Colonic mucosa (tissue), 4 donors: Measurements from ENCODE around the gene MCAT. TPM values are rescaled to one million over a fixed set of nuclear protein-coding genes. Genes with fewer than 3 reads are reported as not detected.

Experiments used
- DNase-seq: peaks from one replicate; pipeline ENCODE4 v3.0.0-alpha.2; 2020
- H3K27ac ChIP-seq: fragments of 200-600 bp; one replicate; pipeline ENCODE4 v1.8.0; 2021
- H3K27me3 ChIP-seq: fragments of 200-600 bp; one replicate; pipeline ENCODE4 v1.8.0; 2021
- H3K36me3 ChIP-seq: fragments of 200-600 bp; one replicate; pipeline ENCODE4 v1.8.0; 2021
- H3K4me1 ChIP-seq: fragments of 200-600 bp; one replicate; pipeline ENCODE4 v1.8.0; 2021; ENCODE audit warnings: mild to moderate bottlenecking
- H3K4me3 ChIP-seq: fragments of 200-600 bp; one replicate; pipeline ENCODE4 v1.8.0; 2021
- H3K9ac ChIP-seq, 2 donors: one replicate each; pipeline ENCODE4 v1.7.0; 2013; ENCODE audit warnings: control low read depth in 2 of 2, low read depth in 2 of 2, low read length in 2 of 2
- H3K9me3 ChIP-seq: fragments of 200-600 bp; one replicate; pipeline ENCODE4 v1.8.0; 2021
- intact Hi-C: fragments of 100-400 bp; cut with DNase I; formaldehyde crosslinking; loops from one replicate; pipeline ENCODE4 v1.14.1; 2022
- total RNA-seq, 2 donors: library from RNA; stranded (reverse); fragmentation: NEBNext Ultra II Directional in 1 of 2; extraction: Animal tissue kit (Norgen Biotek cat#: 25700) in 1 of 2; gene quantifications; one replicate each; pipeline ENCODE4 v1.2.1, GENCODE V29; 2021
- TF ChIP-seq, protein P1 (sequence below): fragments of 200-600 bp; IDR thresholded peaks from one replicate; pipeline ENCODE4 v1.8.0; 2022; ENCODE audit warnings: antibody characterized with exemption, mild to moderate bottlenecking
- donor health status: healthy.
- donor health status: DM: no; HTN: no; CAD: no.
- donor health status: DM: no; HTN: no; CAD: no.

MCAT gene
- total RNA-seq, 2 donors from 2014 or later, result 17.9 to 35.1 TPM

DNA sequence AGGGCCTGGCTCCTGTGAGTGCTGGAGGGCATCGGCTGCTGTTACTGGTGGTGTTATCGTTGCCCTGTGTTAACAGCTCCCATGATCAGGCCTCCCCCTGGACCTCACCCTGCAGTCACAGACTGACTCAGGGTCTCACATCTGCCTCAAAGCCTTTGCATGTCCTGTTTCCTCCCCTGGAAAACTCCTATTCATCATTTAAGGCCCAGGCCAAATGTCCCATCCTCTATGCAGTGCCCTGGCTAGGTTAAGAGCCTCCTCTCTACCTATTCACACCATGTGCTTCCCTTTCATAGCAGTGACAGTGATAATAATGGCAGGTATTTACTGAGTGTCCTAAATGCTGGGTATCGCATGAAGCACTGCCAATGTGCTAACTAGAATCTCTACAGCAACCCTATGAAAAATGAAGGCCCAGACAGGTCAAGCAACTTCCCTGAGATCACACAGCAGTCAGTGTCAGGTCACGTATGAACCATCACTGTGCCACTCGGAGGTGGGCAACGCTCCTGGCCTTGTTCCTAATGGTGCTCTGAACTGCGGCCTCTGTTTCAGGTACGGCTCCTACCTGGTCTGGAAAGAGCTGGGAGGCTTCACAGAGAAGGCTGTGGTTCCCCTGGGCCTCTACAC is 17.4 kb upstream of the MCAT start:
- intact Hi-C loops, result no loop called here
- Histone ChIP-seq H3K4me3 (no peak overlapping the region), H3K27ac (peak overlapping the region; percentile 31), H3K36me3 (no peaks in the 10 kb centered on the region), H3K9me3 (no peaks in the 10 kb centered on the region), H3K27me3 (no peaks in the 10 kb centered on the region), H3K9ac (peak overlapping the region in 1 of 2 donors; percentile 7), H3K4me1 (peaks cover 11% of the 10 kb centered on the region)
- no peak for DNase-seq
- TF ChIP-seq, protein P1, sequence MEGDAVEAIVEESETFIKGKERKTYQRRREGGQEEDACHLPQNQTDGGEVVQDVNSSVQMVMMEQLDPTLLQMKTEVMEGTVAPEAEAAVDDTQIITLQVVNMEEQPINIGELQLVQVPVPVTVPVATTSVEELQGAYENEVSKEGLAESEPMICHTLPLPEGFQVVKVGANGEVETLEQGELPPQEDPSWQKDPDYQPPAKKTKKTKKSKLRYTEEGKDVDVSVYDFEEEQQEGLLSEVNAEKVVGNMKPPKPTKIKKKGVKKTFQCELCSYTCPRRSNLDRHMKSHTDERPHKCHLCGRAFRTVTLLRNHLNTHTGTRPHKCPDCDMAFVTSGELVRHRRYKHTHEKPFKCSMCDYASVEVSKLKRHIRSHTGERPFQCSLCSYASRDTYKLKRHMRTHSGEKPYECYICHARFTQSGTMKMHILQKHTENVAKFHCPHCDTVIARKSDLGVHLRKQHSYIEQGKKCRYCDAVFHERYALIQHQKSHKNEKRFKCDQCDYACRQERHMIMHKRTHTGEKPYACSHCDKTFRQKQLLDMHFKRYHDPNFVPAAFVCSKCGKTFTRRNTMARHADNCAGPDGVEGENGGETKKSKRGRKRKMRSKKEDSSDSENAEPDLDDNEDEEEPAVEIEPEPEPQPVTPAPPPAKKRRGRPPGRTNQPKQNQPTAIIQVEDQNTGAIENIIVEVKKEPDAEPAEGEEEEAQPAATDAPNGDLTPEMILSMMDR, result no peak

DNA sequence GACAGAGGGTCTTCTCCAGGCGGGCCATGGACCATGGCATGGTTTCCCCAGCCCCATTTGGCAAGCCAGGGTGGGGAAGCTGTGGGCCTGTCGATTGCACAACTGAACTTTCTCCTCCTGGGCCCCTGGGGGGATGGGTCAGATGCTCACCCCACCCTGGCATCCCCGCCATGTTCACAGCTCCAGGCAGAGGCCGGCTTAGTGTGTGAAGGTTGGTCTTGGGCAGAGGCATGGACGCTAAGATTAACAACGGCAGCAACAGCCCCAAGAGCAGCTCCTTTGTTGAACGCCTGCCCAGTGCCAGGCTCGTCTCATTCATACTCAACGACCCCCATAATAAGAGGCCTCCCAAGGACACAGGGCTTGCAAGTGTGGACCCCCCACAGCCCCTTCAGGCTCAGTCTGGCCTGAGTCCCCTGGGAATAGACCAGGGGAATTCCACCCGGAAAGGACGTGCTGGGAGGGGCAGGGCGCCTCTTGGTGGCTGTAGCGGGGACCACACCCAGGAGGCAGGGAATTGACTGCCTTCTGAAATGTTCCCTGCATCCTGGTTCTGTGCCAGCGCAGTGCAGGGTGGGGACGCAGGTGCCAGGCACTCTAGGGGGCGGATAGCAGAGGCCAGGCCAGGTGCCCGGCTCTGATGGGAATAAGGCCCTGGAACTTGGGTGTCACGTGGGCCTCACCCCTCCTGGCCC is 16.4 kb upstream of the MCAT start:
- H3K9me3 ChIP-seq, result no peaks in the 10 kb centered on the region
- no peak overlapping the region for H3K4me3 ChIP-seq
- DNase-seq, result peak; percentile 96
- peaks cover 11% of the 10 kb centered on the region for H3K4me1 ChIP-seq
- H3K27ac ChIP-seq, result peak overlapping the region; percentile 44
- no peaks in the 10 kb centered on the region for H3K36me3 ChIP-seq
- intact Hi-C loops, result no loop called here
- H3K27me3 ChIP-seq, result no peaks in the 10 kb centered on the region
- TF ChIP-seq, protein P1, result peak; percentile 62
- peak overlapping the region; percentile 7 to 36 for H3K9ac ChIP-seq

DNA sequence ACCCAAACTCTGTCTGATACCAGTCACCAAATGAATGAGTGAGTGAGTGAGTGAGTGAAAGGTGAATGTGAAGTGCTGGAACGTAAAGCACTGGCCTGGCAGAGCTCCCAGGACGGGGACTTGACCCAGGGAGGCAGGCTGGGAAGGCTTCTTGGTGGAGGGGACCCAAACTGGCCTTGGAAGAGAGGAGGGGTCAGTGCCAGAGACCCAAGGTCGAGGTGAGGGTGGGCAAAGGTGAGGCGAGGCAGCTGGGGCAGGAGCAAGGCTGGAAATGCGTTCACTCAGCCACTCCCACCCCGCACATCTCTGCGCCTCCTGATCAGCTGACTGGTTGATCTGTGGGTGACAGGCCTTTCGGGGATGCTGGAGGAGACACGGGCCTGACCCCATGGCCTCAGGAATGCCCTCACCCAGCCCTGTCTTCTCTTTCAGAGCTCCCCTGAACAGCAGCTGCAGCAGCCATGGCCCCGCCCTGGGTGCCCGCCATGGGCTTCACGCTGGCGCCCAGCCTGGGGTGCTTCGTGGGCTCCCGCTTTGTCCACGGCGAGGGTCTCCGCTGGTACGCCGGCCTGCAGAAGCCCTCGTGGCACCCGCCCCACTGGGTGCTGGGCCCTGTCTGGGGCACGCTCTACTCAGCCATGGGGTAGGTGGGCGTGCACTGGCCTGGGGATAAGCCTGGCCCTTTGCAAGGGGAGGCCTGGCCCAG is 15.7 kb upstream of the MCAT start:
- peak overlapping the region; percentile 7 to 36 for H3K9ac ChIP-seq
- H3K9me3 ChIP-seq, result no peaks in the 10 kb centered on the region
- H3K27ac ChIP-seq, result peak overlapping the region; percentile 44
- no peaks in the 10 kb centered on the region for H3K36me3 ChIP-seq
- TF ChIP-seq, protein P1, result no peak
- H3K27me3 ChIP-seq, result no peaks in the 10 kb centered on the region
- peaks cover 11% of the 10 kb centered on the region for H3K4me1 ChIP-seq
- intact Hi-C loops, result no loop called here
- DNase-seq, result no peak
- H3K4me3 ChIP-seq, result no peak overlapping the region

DNA sequence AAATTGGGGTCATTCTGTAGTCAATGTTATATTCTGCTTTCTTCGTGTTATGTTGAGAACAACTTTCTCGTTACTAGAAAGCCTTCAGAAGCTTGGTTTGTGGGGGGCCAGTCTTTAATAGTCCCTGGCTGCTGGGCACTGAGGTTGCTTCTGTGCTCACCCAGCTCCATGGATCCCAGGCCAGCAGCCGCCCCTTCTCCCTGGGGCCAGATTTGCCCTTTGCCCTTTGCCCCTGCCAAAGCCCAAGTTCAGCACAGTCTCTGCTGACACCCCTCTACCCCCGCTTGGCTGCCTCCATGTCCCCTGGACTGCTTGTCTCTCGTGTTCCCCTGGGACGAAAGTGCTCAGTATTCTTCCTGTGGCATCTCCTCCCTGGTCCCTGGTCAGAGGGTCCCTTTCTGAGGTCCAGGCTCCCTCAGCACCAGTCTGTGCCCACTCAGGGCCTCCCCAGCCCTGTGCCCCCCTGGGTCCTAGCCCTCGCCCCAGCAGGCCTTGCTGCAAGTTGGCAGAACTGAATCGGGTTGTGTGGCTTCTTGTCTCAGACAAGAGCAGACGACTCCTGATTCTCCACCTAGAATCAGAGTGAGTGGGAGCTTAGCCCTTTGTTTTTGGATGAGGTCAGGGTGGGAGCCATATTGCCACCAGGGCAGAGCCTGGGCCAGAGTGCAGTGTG is 14.8 kb upstream of the MCAT start:
- TF ChIP-seq, protein P1, result no peak
- no peaks in the 10 kb centered on the region for H3K36me3 ChIP-seq
- no peak overlapping the region for H3K4me3 ChIP-seq
- H3K27me3 ChIP-seq, result no peaks in the 10 kb centered on the region
- H3K9me3 ChIP-seq, result no peaks in the 10 kb centered on the region
- H3K9ac ChIP-seq, result peak overlapping the region in 1 of 2 donors; percentile 7
- H3K27ac ChIP-seq, result no peak overlapping the region
- peaks cover 11% of the 10 kb centered on the region for H3K4me1 ChIP-seq
- intact Hi-C loops, result no loop called here
- DNase-seq, result no peak

DNA sequence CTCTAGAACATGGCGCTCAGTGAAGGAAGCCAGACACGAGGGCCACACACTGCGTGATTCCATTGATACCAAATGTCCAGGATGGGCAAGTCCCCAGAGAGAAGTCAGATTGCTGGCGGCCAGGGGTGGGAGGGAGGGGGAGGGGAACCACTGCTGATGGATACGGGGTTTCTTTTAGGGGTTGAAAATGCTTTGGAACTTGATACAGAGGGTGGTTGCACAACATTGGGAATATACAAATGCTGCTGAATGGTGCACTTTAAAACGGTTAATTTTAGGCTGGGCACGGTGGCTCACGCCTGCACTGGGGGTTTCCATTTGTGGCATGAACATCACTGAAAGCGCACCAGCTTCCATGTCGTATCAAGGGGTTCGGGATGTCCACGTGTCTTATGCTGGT is 13.2 kb upstream of the MCAT start:
- Histone ChIP-seq H3K9me3 (no peaks in the 10 kb centered on the region), H3K9ac (no peak overlapping the region), H3K36me3 (no peaks in the 10 kb centered on the region), H3K4me3 (no peak overlapping the region), H3K4me1 (peaks cover 11% of the 10 kb centered on the region), H3K27me3 (no peaks in the 10 kb centered on the region), H3K27ac (no peak overlapping the region)
- intact Hi-C loops, result no loop called here
- TF ChIP-seq, protein P1, result no peak
- no peak for DNase-seq
